IMR-90 (cell line): Measurements from ENCODE around the gene BICD1. TPM values are rescaled to one million over a fixed set of nuclear protein-coding genes. Genes with fewer than 3 reads are reported as not detected.

Experiments used
- ATAC-seq: fragments of 200-7000 bp; cut with Tn5 transposase; 2 replicates; pipeline ENCODE4 v1.9.1; 2020; ENCODE audit warnings: low read depth, mild to moderate bottlenecking, moderate library complexity
- BruUV-seq: library from RNA; stranded (reverse); fragments of 400-500 nt; replicated peaks from 2 replicates; lab custom pipeline; 2021; lab: Mats Ljungman, UMichigan
- CTCF ChIA-PET: fragments of 300-600 bp; formaldehyde crosslinking; extraction: SDS; loops from one replicate; lab custom pipeline; 2021; ENCODE audit warnings: antibody characterized with exemption; lab: Yijun Ruan, JAX
- POLR2A ChIA-PET: fragments of 300-600 bp; sonication (Branson Sonifier 250); formaldehyde crosslinking; loops from one replicate; lab custom pipeline; 2022; ENCODE audit warnings: antibody characterized with exemption; ENCODE audit not compliant: unreplicated experiment; lab: Charles Lee
- DNase-seq: peaks from one replicate; pipeline ENCODE4 v3.0.0; 2013
- H2AFZ ChIP-seq: replicated peaks from 2 replicates; pipeline ENCODE3; 2013; ENCODE audit warnings: low read length, mild to moderate bottlenecking; ENCODE audit not compliant: poor library complexity
- H2AK5ac ChIP-seq: 2 replicates; pipeline ENCODE4 v1.6.1; 2013; ENCODE audit warnings: low read depth, low read length, inconsistent platforms
- H2AK9ac ChIP-seq: replicated peaks from 2 replicates; pipeline ENCODE3; 2013; ENCODE audit warnings: mild to moderate bottlenecking, low read depth, low read length, moderate library complexity; ENCODE audit not compliant: poor library complexity
- H2BK120ac ChIP-seq: 2 replicates; pipeline ENCODE4 v1.6.1; 2013; ENCODE audit warnings: low read depth, low read length, inconsistent platforms
- H2BK15ac ChIP-seq: 3 replicates; pipeline ENCODE4 v1.6.1; 2013; ENCODE audit warnings: low read depth, low read length, inconsistent platforms
- H2BK20ac ChIP-seq: 2 replicates; pipeline ENCODE4 v1.6.1; 2013; ENCODE audit warnings: low read depth, mild to moderate bottlenecking, inconsistent platforms, low read length, moderate library complexity
- H2BK5ac ChIP-seq: 2 replicates; pipeline ENCODE4 v1.6.1; 2013; ENCODE audit warnings: mild to moderate bottlenecking, low read depth, low read length, inconsistent platforms; ENCODE audit not compliant: poor library complexity, severe bottlenecking
- H3K14ac ChIP-seq: replicated peaks from 2 replicates; pipeline ENCODE4 v1.6.1; 2013; ENCODE audit warnings: low read depth, low read length, inconsistent platforms
- H3K18ac ChIP-seq: 2 replicates; pipeline ENCODE4 v1.6.1; 2013; ENCODE audit warnings: low read depth, low read length, control low read depth
- H3K23ac ChIP-seq: 2 replicates; pipeline ENCODE4 v1.6.1; 2013; ENCODE audit warnings: low read depth, low read length, inconsistent platforms
- H3K27ac ChIP-seq: 2 replicates; pipeline ENCODE4 v1.5.1; 2013; ENCODE audit warnings: mild to moderate bottlenecking, control low read depth, low read length; ENCODE audit not compliant: insufficient read depth
- H3K27me3 ChIP-seq: 2 replicates; pipeline ENCODE4 v1.6.1; 2013; ENCODE audit warnings: low read length; ENCODE audit not compliant: control insufficient read depth, insufficient read depth
- H3K36me3 ChIP-seq: 2 replicates; pipeline ENCODE4 v1.6.1; 2013; ENCODE audit warnings: low read length, mixed read lengths; ENCODE audit not compliant: control insufficient read depth, insufficient read depth
- H3K4ac ChIP-seq: 2 replicates; pipeline ENCODE4 v1.6.1; 2013; ENCODE audit warnings: low read depth, low read length, inconsistent platforms
- H3K4me1 ChIP-seq: 2 replicates; pipeline ENCODE4 v1.6.1; 2013; ENCODE audit warnings: low read length, mixed read lengths; ENCODE audit not compliant: control insufficient read depth, insufficient read depth
- H3K4me2 ChIP-seq: 2 replicates; pipeline ENCODE4 v1.6.1; 2013; ENCODE audit warnings: low read depth, mild to moderate bottlenecking, control low read depth, low read length, moderate library complexity
- H3K4me3 ChIP-seq: 2 replicates; pipeline ENCODE4 v1.5.1; 2013; ENCODE audit warnings: low read depth, mild to moderate bottlenecking, control low read depth, low read length, moderate library complexity; ENCODE audit not compliant: insufficient read depth
- H3K56ac ChIP-seq: 2 replicates; pipeline ENCODE4 v1.6.1; 2013; ENCODE audit warnings: low read length, inconsistent platforms; ENCODE audit not compliant: insufficient read depth; ENCODE audit errors: extremely low read depth
- H3K79me1 ChIP-seq, 2 experiments: 2 replicates each; pipeline ENCODE4 v1.6.1; 2013; ENCODE audit warnings: low read length in 2 of 2, inconsistent platforms in 1 of 2, low read depth in 1 of 2
- H3K9ac ChIP-seq: 2 replicates; pipeline ENCODE4 v1.6.1; 2013; ENCODE audit warnings: low read depth, low read length, control low read depth
- H3K9me1 ChIP-seq: 2 replicates; pipeline ENCODE4 v1.6.1; 2013; ENCODE audit warnings: low read length, inconsistent platforms; ENCODE audit not compliant: insufficient read depth
- H3K9me3 ChIP-seq: 2 replicates; pipeline ENCODE4 v1.6.1; 2013; ENCODE audit warnings: low read length; ENCODE audit not compliant: control insufficient read depth, insufficient read depth
- H4K20me1 ChIP-seq: 2 replicates; pipeline ENCODE4 v1.6.1; 2013; ENCODE audit warnings: low read length, inconsistent platforms; ENCODE audit not compliant: insufficient read depth
- H4K5ac ChIP-seq: 2 replicates; pipeline ENCODE4 v1.6.1; 2013; ENCODE audit warnings: mild to moderate bottlenecking, low read depth, low read length, control low read depth
- H4K8ac ChIP-seq, 2 experiments: 2 replicates each; pipeline ENCODE4 v1.6.1; 2013; ENCODE audit warnings: low read depth in 2 of 2, low read length in 2 of 2, control low read depth in 1 of 2, inconsistent platforms in 1 of 2
- H4K91ac ChIP-seq: 2 replicates; pipeline ENCODE4 v1.6.1; 2013; ENCODE audit warnings: low read depth, low read length, inconsistent platforms; ENCODE audit not compliant: insufficient read depth
- CTCF ChIP-seq: conservative IDR thresholded peaks from 2 replicates; pipeline ENCODE4 v1.5.1; 2012; ENCODE audit warnings: mild to moderate bottlenecking, low read depth, low read length, improper control_type of control experiment
- NFE2L2 ChIP-seq: fragments of 150-350 bp; IDR thresholded peaks from 2 replicates; pipeline ENCODE4 v1.6.1; 2016; ENCODE audit warnings: low read depth, mild to moderate bottlenecking, low read length
- RAD21 ChIP-seq: IDR thresholded peaks from 2 replicates; pipeline ENCODE4 v1.6.1; 2012; ENCODE audit warnings: low read length, improper control_type of control experiment
- WGBS, 2 experiments: methylation state at CpG; one replicate each; pipeline versions ENCODE4 v1.1.5 to v1.1.7; 2013; ENCODE audit warnings: missing lambda C conversion rate in 2 of 2; ENCODE audit not compliant: insufficient read length in 1 of 2; ENCODE audit errors: extremely low coverage in 2 of 2; 5-methylcytosine and 5-hydroxymethylcytosine counted together
- dilution Hi-C: fragments of 300-500 bp; cut with HindIII; formaldehyde crosslinking; loops from one replicate; pipeline ENCODE4 v1.14.3; 2018; ENCODE audit warnings: low sequenced_read_pairs; ENCODE audit not compliant: unreplicated experiment
- in situ Hi-C: fragments of 300-500 bp; cut with MboI; formaldehyde crosslinking; loops from 3 replicates; pipeline ENCODE4 v1.14.3; 2019; ENCODE audit warnings: low sequenced_read_pairs, inconsistent platforms, mixed read lengths
- intact Hi-C: fragments of 100-400 bp; cut with micrococcal nuclease; formaldehyde crosslinking; loops from 2 replicates; pipeline ENCODE4 v1.10.0; 2022
- polyA plus RNA-seq, 3 experiments: library from polyadenylated mRNA; depleted of rRNA; stranded (reverse); fragments of >200 nt; gene quantifications; 2 replicates each; pipeline ENCODE4 v1.2.3, GENCODE V29; 2012; ENCODE audit warnings: low replicate concordance in 1 of 3
- total RNA-seq: library from RNA; depleted of rRNA; stranded (reverse); fragments of >200 nt; gene quantifications from 2 replicates; pipeline ENCODE4 v1.2.3, GENCODE V29; 2012

Gene BICD1
- total and polyA plus RNA-seq, 2 of the 4 experiments (the other 2 are of a cell fraction), result 17.2 to 21.8 TPM

- CTCF ChIA-PET, result interaction anchor here (0.6 kb wide), 1 partner anchor 125 kb away, joined by 3 read pairs; no protein-coding TSS in a partner anchor
- H3K9ac ChIP-seq, result no peak within 1 kb of the TSS
- BruUV-seq, result no TSS peak
Observed at GRCh38 chr12:32399370-32400113, 292.9 kb downstream of the BICD1 start, which contains the start of gene FGD4. FGD4 (plus strand) TSS chr12:32399558.

More at GRCh38 chr12:32399370-32400113, 292.9 kb downstream of the BICD1 start, which contains the start of gene FGD4:
- TF ChIP-seq RAD21 (0 out of 2 replicates have a peak, but pooled peaks have one; percentile 11), NFE2L2 (no peak), CTCF (peak; percentile 38; the same call in 1 of the 2 replicates)
- Histone ChIP-seq H2AK5ac (no peak within 1 kb of the TSS), H4K91ac (no peak within 1 kb of the TSS), H3K56ac (no peak within 1 kb of the TSS), H2BK20ac (no peak within 1 kb of the TSS), H2AK9ac (peak within 1 kb of the TSS; percentile 85), H3K9me3 (no peaks in the 10 kb centered on the region), H2BK5ac (no peak within 1 kb of the TSS), H3K14ac (no peak within 1 kb of the TSS), H3K4me1 (no peaks in the 10 kb centered on the region), H2BK15ac (no peak within 1 kb of the TSS), H3K9me1 (no peaks in the 10 kb centered on the region), H3K23ac (0 out of 2 replicates have a peak within 1 kb of the TSS, but pooled peaks have one; percentile 6), H4K20me1 (no peaks in the 10 kb centered on the region; the same call in 1 of the 2 replicates), H3K4ac (no peak within 1 kb of the TSS), H3K4me3 (peak within 1 kb of the TSS; percentile 47), H3K27ac (no peak within 1 kb of the TSS), H4K8ac (no peak within 1 kb of the TSS), H3K18ac (no peak within 1 kb of the TSS), H3K27me3 (peaks cover 40% of the 10 kb centered on the region), H3K4me2 (peak within 1 kb of the TSS; percentile 90), H2AFZ (peak within 1 kb of the TSS; percentile 94), H4K5ac (no peak within 1 kb of the TSS), H2BK120ac (no peak within 1 kb of the TSS; the same call in 1 of the 2 replicates), H3K36me3 (no peaks in the 10 kb centered on the region), H3K79me1 (no peaks in the 10 kb centered on the region)
- dilution Hi-C loops (no loop called here), intact Hi-C loops (loop anchor here (5.0 kb wide), 1 partner anchor 602 kb away; no protein-coding TSS in a partner anchor), in situ Hi-C loops (no loop called here)
- 2% methylated on average over 36 of the region's 82 CpGs; no CpG with 5 or more reads in 1 of the 2 experiments for WGBS, 2 experiments
- peak; percentile 56 for DNase-seq
- ATAC-seq, result peak; percentile 98
- POLR2A ChIA-PET, result no interaction called here
